ENCODE data around the gene PCDHGB3. TPM values are rescaled to one million over a fixed set of nuclear protein-coding genes. Genes with fewer than 3 reads are reported as not detected.
A peak's percentile ranks its signal among the peaks of the same experiment; 100 is the strongest.

Gene PCDHGB3
- total RNA-seq, 2 donors from 2014 or later, result 11.2 to 15.4 TPM

GRCh38 chr5:141351591-141351990, 18.5 kb upstream of the PCDHGB3 start:
- no peaks in the 10 kb centered on the region for H3K4me1 ChIP-seq (ENCODE audit: control insufficient read depth in 1 of 2, low read depth in 2 of 2)
- ATAC-seq (ENCODE audit: insufficient number of reproducible peaks, low FRiP score, low read depth) (no peak), DNase-seq (ENCODE audit: low spot score) (no peak)
- H3K27me3 ChIP-seq (replicated peaks; ENCODE audit: insufficient read depth), result no peaks in the 10 kb centered on the region
- no peak overlapping the region for H3K4me3 ChIP-seq
- peaks cover 84% of the 10 kb centered on the region for H3K9me3 ChIP-seq
- no peaks in the 10 kb centered on the region for H3K36me3 ChIP-seq
- H3K27ac ChIP-seq, result no peak overlapping the region
- TF ChIP-seq, protein P1, sequence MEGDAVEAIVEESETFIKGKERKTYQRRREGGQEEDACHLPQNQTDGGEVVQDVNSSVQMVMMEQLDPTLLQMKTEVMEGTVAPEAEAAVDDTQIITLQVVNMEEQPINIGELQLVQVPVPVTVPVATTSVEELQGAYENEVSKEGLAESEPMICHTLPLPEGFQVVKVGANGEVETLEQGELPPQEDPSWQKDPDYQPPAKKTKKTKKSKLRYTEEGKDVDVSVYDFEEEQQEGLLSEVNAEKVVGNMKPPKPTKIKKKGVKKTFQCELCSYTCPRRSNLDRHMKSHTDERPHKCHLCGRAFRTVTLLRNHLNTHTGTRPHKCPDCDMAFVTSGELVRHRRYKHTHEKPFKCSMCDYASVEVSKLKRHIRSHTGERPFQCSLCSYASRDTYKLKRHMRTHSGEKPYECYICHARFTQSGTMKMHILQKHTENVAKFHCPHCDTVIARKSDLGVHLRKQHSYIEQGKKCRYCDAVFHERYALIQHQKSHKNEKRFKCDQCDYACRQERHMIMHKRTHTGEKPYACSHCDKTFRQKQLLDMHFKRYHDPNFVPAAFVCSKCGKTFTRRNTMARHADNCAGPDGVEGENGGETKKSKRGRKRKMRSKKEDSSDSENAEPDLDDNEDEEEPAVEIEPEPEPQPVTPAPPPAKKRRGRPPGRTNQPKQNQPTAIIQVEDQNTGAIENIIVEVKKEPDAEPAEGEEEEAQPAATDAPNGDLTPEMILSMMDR (IDR thresholded peaks at IDR 0.05), result no peak

GRCh38 chr5:141354900-141355469, 15.1 kb upstream of the PCDHGB3 start, which contains the start of gene PCDHGA4:
Gene PCDHGA4 (plus strand): TSS chr5:141355021. CDS start chr5:141355108, 87 bp downstream.
- Histone ChIP-seq H3K27ac (no peak within 1 kb of the TSS), H3K4me3 (peak within 1 kb of the TSS; percentile 59), H3K9me3 (peaks cover 85% of the 10 kb centered on the region), H3K36me3 (no peaks in the 10 kb centered on the region), H3K4me1 (ENCODE audit: control insufficient read depth in 1 of 2, low read depth in 2 of 2) (no peaks in the 10 kb centered on the region), H3K27me3 (replicated peaks; ENCODE audit: insufficient read depth) (no peaks in the 10 kb centered on the region)
- TF ChIP-seq, protein P1 (IDR thresholded peaks at IDR 0.05), result peak; percentile 23
- ATAC-seq (ENCODE audit: insufficient number of reproducible peaks, low FRiP score, low read depth), result no peak
- DNase-seq (ENCODE audit: low spot score), result no peak

DNA sequence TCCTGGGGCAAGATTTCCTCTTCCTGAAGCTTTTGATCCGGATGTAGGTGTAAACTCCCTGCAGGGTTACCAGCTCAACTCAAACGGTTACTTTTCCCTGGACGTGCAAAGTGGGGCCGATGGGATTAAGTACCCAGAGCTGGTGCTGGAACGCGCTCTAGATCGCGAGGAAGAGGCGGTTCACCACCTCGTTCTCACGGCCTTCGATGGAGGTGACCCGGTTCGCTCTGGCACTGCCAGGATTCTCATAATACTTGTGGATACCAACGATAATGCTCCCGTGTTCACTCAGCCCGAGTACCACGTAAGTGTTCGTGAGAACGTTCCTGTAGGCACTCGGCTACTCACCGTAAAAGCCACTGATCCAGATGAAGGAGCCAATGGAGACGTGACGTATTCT, 14.4 kb upstream of the PCDHGB3 start:
- DNase-seq (ENCODE audit: low spot score), result no peak
- Histone ChIP-seq H3K27ac (no peak overlapping the region), H3K36me3 (no peaks in the 10 kb centered on the region), H3K9me3 (peaks cover 85% of the 10 kb centered on the region), H3K27me3 (replicated peaks; ENCODE audit: insufficient read depth) (no peaks in the 10 kb centered on the region), H3K4me1 (ENCODE audit: control insufficient read depth in 1 of 2, low read depth in 2 of 2) (no peaks in the 10 kb centered on the region), H3K4me3 (peak overlapping the region; percentile 59)
- ATAC-seq (ENCODE audit: insufficient number of reproducible peaks, low FRiP score, low read depth), result no peak
- TF ChIP-seq, protein P1 (IDR thresholded peaks at IDR 0.05), result no peak

DNA sequence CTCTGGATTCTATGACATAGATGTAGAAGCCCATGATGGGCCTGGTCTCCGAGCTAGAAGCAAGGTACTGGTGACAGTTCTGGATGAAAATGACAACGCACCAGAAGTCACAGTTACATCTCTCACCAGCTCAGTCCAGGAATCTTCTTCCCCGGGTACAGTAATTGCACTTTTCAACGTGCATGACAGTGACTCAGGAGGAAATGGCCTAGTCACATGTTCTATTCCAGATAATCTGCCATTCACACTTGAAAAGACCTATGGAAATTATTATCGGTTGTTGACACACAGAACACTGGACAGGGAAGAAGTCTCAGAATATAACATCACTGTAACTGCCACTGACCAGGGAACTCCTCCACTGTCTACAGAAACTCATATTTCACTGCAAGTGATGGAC, 13.9 kb upstream of the PCDHGB3 start:
- no peak for DNase-seq (ENCODE audit: low spot score)
- Histone ChIP-seq H3K27ac (no peak overlapping the region), H3K4me3 (no peak overlapping the region), H3K27me3 (replicated peaks; ENCODE audit: insufficient read depth) (no peaks in the 10 kb centered on the region), H3K36me3 (no peaks in the 10 kb centered on the region), H3K9me3 (peaks cover 85% of the 10 kb centered on the region), H3K4me1 (ENCODE audit: control insufficient read depth in 1 of 2, low read depth in 2 of 2) (no peaks in the 10 kb centered on the region)
- TF ChIP-seq, protein P1 (IDR thresholded peaks at IDR 0.05), result no peak
- no peak for ATAC-seq (ENCODE audit: insufficient number of reproducible peaks, low FRiP score, low read depth)

DNA sequence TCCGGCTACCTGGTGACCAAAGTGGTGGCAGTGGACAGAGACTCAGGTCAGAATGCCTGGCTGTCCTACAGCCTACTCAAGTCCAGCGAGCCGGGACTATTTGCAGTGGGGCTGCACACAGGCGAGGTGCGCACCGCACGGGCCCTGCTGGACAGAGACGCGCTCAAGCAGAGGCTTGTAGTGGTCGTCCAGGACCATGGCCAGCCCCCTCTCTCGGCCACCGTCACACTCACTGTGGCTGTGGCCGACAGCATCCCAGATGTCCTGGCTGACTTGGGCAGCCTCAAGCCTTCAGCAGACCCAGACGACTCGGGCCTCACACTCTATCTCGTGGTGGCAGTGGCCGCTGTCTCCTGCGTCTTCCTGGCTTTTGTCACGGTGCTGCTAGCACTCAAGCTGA, 13.1 kb upstream of the PCDHGB3 start:
- DNase-seq (ENCODE audit: low spot score) (no peak), ATAC-seq (ENCODE audit: insufficient number of reproducible peaks, low FRiP score, low read depth) (no peak)
- TF ChIP-seq, protein P1 (IDR thresholded peaks at IDR 0.05), result no peak
- Histone ChIP-seq H3K36me3 (no peaks in the 10 kb centered on the region), H3K9me3 (peaks cover 84% of the 10 kb centered on the region), H3K27me3 (replicated peaks; ENCODE audit: insufficient read depth) (no peaks in the 10 kb centered on the region), H3K4me1 (ENCODE audit: control insufficient read depth in 1 of 2, low read depth in 2 of 2) (no peaks in the 10 kb centered on the region), H3K27ac (no peak overlapping the region), H3K4me3 (no peak overlapping the region)

All from thoracic aorta (tissue), 2 donors.